Left ventricle myocardium inferior (tissue), 1 donor: ENCODE measurements around the gene ALMS1. TPM values are rescaled to one million over a fixed set of nuclear protein-coding genes. Genes with fewer than 3 reads are reported as not detected.
"Not testable (repeated sequence)": the region's sequence is repeated elsewhere in the genome, so short reads cannot be mapped to it uniquely, and the experiment has no call there.

Source experiments
- DNase-seq: peaks from one replicate; pipeline ENCODE4 v3.0.0-alpha.2; 2020
- H3K27ac ChIP-seq: fragments of 200-600 bp; replicated peaks from 2 replicates; pipeline ENCODE4 v1.8.0; 2021
- H3K27me3 ChIP-seq: fragments of 200-600 bp; 2 replicates; pipeline ENCODE4 v1.8.0; 2021; ENCODE audit warnings: low read depth
- H3K36me3 ChIP-seq: fragments of 200-600 bp; 2 replicates; pipeline ENCODE4 v1.8.0; 2021
- H3K4me1 ChIP-seq: fragments of 200-600 bp; 2 replicates; pipeline ENCODE4 v1.8.0; 2021
- H3K4me3 ChIP-seq: fragments of 200-600 bp; 2 replicates; pipeline ENCODE4 v1.8.0; 2021; ENCODE audit warnings: mild to moderate bottlenecking, moderate library complexity
- H3K9me3 ChIP-seq: fragments of 200-600 bp; replicated peaks from 2 replicates; pipeline ENCODE4 v1.8.0; 2021
- intact Hi-C: fragments of 100-400 bp; cut with micrococcal nuclease; formaldehyde crosslinking; loops from one replicate; pipeline ENCODE4 v1.11.0; 2022
- total RNA-seq: library from RNA; stranded (reverse); fragmentation: NEBNext Ultra II Directional; extraction: Animal tissue kit (Norgen Biotek cat#: 25700); gene quantifications from one replicate; pipeline ENCODE4 v1.2.1, GENCODE V29; 2021
- TF ChIP-seq, protein P1 (sequence below): fragments of 200-600 bp; IDR thresholded peaks from 2 replicates; pipeline ENCODE4 v1.8.0; 2021; ENCODE audit warnings: antibody characterized with exemption, mild to moderate bottlenecking, borderline replicate concordance
- donor health status: DM: no; HTN: yes; CAD: no; lungs with severe emphysema.

Gene ALMS1
- total RNA-seq, 1 donor from 2014 or later = 7.7 TPM

- Histone ChIP-seq H3K4me1 (no peaks in the 10 kb centered on the region), H3K9me3 (no peaks in the 10 kb centered on the region), H3K36me3 (no peaks in the 10 kb centered on the region), H3K27me3 (peaks cover 9% of the 10 kb centered on the region), H3K4me3 (no peak within 1 kb of the TSS), H3K27ac (no peak within 1 kb of the TSS)
- intact Hi-C loops = no loop called here
- TF ChIP-seq, protein P1, sequence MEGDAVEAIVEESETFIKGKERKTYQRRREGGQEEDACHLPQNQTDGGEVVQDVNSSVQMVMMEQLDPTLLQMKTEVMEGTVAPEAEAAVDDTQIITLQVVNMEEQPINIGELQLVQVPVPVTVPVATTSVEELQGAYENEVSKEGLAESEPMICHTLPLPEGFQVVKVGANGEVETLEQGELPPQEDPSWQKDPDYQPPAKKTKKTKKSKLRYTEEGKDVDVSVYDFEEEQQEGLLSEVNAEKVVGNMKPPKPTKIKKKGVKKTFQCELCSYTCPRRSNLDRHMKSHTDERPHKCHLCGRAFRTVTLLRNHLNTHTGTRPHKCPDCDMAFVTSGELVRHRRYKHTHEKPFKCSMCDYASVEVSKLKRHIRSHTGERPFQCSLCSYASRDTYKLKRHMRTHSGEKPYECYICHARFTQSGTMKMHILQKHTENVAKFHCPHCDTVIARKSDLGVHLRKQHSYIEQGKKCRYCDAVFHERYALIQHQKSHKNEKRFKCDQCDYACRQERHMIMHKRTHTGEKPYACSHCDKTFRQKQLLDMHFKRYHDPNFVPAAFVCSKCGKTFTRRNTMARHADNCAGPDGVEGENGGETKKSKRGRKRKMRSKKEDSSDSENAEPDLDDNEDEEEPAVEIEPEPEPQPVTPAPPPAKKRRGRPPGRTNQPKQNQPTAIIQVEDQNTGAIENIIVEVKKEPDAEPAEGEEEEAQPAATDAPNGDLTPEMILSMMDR = no peak
- DNase-seq = no peak
Observed at GRCh38 chr2:73642338-73643018, 256.8 kb downstream of the ALMS1 start, which contains the start of gene NAT8. Gene NAT8, minus strand, starts transcription at chr2:73642422. Its CDS starts 794 bp downstream, at chr2:73641628.

DNA sequence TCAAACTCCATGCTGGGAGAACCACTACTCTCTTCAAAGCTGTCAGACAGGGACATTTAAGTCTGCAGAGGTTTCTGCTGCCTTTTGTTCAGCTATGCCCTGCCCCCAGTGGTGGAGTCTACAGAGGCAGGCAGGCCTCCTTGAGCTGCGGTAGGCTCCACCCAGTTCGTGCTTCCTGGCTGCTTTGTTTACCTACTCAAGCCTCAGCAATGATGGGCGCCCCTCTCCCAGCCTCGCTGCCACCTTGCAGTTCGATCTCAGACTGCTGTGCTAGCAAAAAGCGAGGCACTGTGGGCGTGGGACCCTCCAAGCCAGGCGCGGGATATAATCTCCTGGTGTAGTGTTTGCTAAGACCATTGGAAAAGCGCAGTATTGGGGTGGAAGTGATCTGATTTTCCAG, 262.1 kb downstream of the ALMS1 start:
- H3K36me3 ChIP-seq, H3K27me3 ChIP-seq, intact Hi-C loops, H3K27ac ChIP-seq, H3K4me3 ChIP-seq, H3K9me3 ChIP-seq, DNase-seq, H3K4me1 ChIP-seq: not testable (repeated sequence)

DNA sequence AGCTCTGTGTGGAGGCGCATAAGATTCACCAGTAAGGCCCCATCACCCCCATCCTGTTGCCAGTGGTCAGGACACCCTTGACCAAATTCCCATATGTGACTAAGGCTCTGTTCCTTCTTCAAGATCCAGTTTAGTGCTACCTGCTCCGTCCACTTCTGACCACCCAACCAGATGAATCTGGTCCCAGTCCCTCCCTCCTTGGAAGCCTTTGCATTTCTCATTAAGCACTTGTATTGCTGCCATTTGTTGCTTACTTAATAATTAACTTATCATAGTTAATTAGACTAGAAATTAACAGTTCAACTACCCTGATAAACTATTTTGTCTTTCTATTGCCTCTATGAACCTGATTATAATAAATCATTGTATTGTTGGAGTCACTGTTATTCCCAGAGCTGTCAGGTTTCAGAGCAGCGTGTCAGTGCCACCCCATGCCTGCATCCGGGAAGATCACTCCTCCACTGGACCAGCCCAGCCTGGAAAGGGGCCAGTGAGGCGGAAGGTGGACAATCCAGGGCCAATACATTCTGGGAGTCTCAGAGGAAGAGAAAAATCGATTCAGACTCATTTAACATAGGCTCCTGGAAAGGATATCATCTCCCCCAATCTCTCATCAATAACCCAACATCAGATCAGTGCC, 266.1 kb downstream of the ALMS1 start:
- intact Hi-C loops = no loop called here
- H3K27me3 ChIP-seq = no peaks in the 10 kb centered on the region
- TF ChIP-seq, protein P1 = no peak
- H3K9me3 ChIP-seq = no peaks in the 10 kb centered on the region
- no peak for DNase-seq
- H3K27ac ChIP-seq = no peak overlapping the region
- H3K36me3 ChIP-seq = no peaks in the 10 kb centered on the region
- no peaks in the 10 kb centered on the region for H3K4me1 ChIP-seq
- H3K4me3 ChIP-seq = no peak overlapping the region

DNA sequence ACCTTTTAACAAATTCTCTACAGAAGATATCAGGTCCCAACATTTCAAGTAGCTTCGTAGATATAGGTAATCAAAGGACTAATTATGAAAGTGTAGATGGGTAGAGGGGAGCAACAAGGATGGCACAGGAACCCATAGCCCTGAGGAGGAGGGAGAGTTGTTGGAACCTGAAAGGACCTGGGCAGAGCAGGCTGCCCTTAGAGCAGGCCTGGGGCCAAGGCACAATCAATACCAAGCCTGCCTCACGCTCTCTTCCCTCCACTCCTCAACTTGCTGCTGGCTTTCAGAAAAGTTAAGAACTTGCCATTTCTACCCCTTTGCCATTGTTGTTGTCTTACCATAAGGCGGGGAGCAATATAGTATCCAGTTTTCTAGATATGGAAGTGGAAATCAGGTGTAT, 266.7 kb downstream of the ALMS1 start:
- Histone ChIP-seq H3K4me3 (no peak overlapping the region), H3K4me1 (no peaks in the 10 kb centered on the region), H3K9me3 (no peaks in the 10 kb centered on the region), H3K36me3 (no peaks in the 10 kb centered on the region), H3K27ac (no peak overlapping the region), H3K27me3 (no peaks in the 10 kb centered on the region)
- TF ChIP-seq, protein P1 = no peak
- DNase-seq = no peak
- intact Hi-C loops = no loop called here

DNA sequence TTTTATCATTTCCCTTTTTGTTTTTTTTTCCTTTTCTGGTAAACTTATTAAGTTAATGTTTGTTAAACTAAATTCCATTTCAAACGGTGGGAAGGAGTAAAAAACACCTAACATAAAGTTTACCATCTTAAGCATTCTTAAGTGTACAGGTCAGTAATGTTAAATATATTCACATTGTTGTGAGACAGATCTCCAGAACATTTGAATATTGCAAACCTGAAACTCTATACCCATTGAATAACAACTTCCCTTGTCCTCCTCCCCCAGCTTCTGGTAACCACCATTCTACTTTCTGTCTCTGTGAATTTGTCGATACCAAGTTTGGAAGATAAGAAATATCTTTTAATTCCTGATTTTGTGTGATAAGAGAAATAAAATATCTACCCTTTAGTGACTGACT, 268.5 kb downstream of the ALMS1 start:
- no peak overlapping the region for H3K4me3 ChIP-seq
- H3K9me3 ChIP-seq = no peaks in the 10 kb centered on the region
- H3K27me3 ChIP-seq = no peaks in the 10 kb centered on the region
- TF ChIP-seq, protein P1 = no peak
- H3K27ac ChIP-seq = no peak overlapping the region
- DNase-seq = no peak
- H3K36me3 ChIP-seq = no peaks in the 10 kb centered on the region
- intact Hi-C loops = no loop called here
- H3K4me1 ChIP-seq = no peaks in the 10 kb centered on the region

Other genes with a start within 250 kb of the ALMS1 start
- gene NOTO, start 183.3 kb upstream of the ALMS1 start, total RNA-seq = not detected
- 18.2 TPM for gene SMYD5, start 171.6 kb upstream of the ALMS1 start, total RNA-seq
- gene PRADC1, start 152.6 kb upstream of the ALMS1 start, total RNA-seq = 97.4 TPM
- 197 TPM for gene CCT7, start 151.5 kb upstream of the ALMS1 start, total RNA-seq
- 0.55 TPM for gene FBXO41, start 101.4 kb upstream of the ALMS1 start, total RNA-seq
- gene EGR4, start 92.3 kb upstream of the ALMS1 start, total RNA-seq = not detected